Activated CD8-positive, alpha-beta T cell treated with anti-CD3 and anti-CD28 coated beads for 36 hours (primary cell): ENCODE measurements around the gene RNF138. TPM values are rescaled to one million over a fixed set of nuclear protein-coding genes. Genes with fewer than 3 reads are reported as not detected.

Experiments
- ATAC-seq: fragments of 200-7000 bp; cut with Tn5 transposase; one replicate; pipeline ENCODE4 v1.10.0; 2021; ENCODE audit warnings: mild to moderate bottlenecking, moderate library complexity
- CTCF ChIA-PET: fragments of 350-600 bp; sonication (Branson Sonifier 250); formaldehyde crosslinking; loops from one replicate; lab custom pipeline; 2021; ENCODE audit warnings: antibody characterized with exemption; lab: Charles Lee
- POLR2A ChIA-PET: fragments of 350-600 bp; sonication (Branson Sonifier 250); formaldehyde crosslinking; loops from one replicate; lab custom pipeline; 2021; ENCODE audit warnings: antibody characterized with exemption; lab: Charles Lee
- DNase-seq: peaks from one replicate; pipeline ENCODE4 v3.0.0-alpha.2; 2020
- H3K27ac Mint-ChIP-seq: one replicate; pipeline ENCODE4 v1.8.0; 2021; ENCODE audit warnings: mild to moderate bottlenecking, mixed read lengths
- H3K27me3 Mint-ChIP-seq: one replicate; pipeline ENCODE4 v1.8.0; 2021; ENCODE audit warnings: mixed read lengths
- H3K36me3 Mint-ChIP-seq: one replicate; pipeline ENCODE4 v1.8.0; 2021; ENCODE audit warnings: low read depth, mixed read lengths
- H3K4me1 Mint-ChIP-seq: one replicate; pipeline ENCODE4 v1.8.0; 2021; ENCODE audit warnings: low read depth, mixed read lengths
- H3K4me3 Mint-ChIP-seq: one replicate; pipeline ENCODE4 v1.8.0; 2021; ENCODE audit warnings: mild to moderate bottlenecking, moderate library complexity, mixed read lengths
- H3K9me3 Mint-ChIP-seq: one replicate; pipeline ENCODE4 v1.8.0; 2021; ENCODE audit warnings: mixed read lengths
- intact Hi-C: fragments of 100-400 bp; cut with micrococcal nuclease; formaldehyde crosslinking; loops from one replicate; pipeline ENCODE4 v1.10.0; 2022
- total RNA-seq, 2 experiments: library from RNA; stranded (reverse); gene quantifications; one replicate each; pipeline ENCODE4 v1.2.3, GENCODE V29; 2021
- TF ChIP-seq, protein P1 (sequence below): fragments of 200-600 bp; IDR thresholded peaks from one replicate; pipeline ENCODE4 v1.8.0; 2022; ENCODE audit warnings: antibody characterized with exemption, mild to moderate bottlenecking

The RNF138 gene
- total RNA-seq, 2 experiments from 2014 or later = 86.0 to 89.5 TPM

GRCh38 chr18:32072321-32072720 is 19.4 kb upstream of the RNF138 start:
- H3K27me3 Mint-ChIP-seq = no peaks in the 10 kb centered on the region
- H3K36me3 Mint-ChIP-seq = peaks cover 20% of the 10 kb centered on the region
- peak; percentile 73 for ATAC-seq
- TF ChIP-seq, protein P1, sequence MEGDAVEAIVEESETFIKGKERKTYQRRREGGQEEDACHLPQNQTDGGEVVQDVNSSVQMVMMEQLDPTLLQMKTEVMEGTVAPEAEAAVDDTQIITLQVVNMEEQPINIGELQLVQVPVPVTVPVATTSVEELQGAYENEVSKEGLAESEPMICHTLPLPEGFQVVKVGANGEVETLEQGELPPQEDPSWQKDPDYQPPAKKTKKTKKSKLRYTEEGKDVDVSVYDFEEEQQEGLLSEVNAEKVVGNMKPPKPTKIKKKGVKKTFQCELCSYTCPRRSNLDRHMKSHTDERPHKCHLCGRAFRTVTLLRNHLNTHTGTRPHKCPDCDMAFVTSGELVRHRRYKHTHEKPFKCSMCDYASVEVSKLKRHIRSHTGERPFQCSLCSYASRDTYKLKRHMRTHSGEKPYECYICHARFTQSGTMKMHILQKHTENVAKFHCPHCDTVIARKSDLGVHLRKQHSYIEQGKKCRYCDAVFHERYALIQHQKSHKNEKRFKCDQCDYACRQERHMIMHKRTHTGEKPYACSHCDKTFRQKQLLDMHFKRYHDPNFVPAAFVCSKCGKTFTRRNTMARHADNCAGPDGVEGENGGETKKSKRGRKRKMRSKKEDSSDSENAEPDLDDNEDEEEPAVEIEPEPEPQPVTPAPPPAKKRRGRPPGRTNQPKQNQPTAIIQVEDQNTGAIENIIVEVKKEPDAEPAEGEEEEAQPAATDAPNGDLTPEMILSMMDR = peak; percentile 66
- ChIA-PET CTCF (interaction anchor here (0.7 to 2.2 kb wide), 24 partner anchors 9 to 252 kb away, joined by 3 to 31 read pairs (median 7); partner anchors contain the start of genes RNF125, RNF138 and TRAPPC8), POLR2A (interaction anchor here (0.6 to 2.5 kb wide), 5 partner anchors 11 to 53 kb away, joined by 3 to 10 read pairs (median 3); partner anchors contain the start of gene RNF125)
- no peak overlapping the region for H3K4me3 Mint-ChIP-seq
- peaks cover 21% of the 10 kb centered on the region for H3K4me1 Mint-ChIP-seq
- intact Hi-C loops = no loop called here
- H3K27ac Mint-ChIP-seq = no peak overlapping the region
- peak; percentile 22 for DNase-seq
- H3K9me3 Mint-ChIP-seq = no peaks in the 10 kb centered on the region

- H3K27ac Mint-ChIP-seq = peak overlapping the region; percentile 71
- DNase-seq (no peak), ATAC-seq (peak; percentile 70)
- POLR2A ChIA-PET = interaction anchor here (1.0 to 1.2 kb wide), 2 partner anchors 11 to 55 kb away, joined by 3 to 7 read pairs; partner anchors contain the start of gene RNF125
- TF ChIP-seq, protein P1 = no peak
- CTCF ChIA-PET = interaction anchor here (0.9 to 1.3 kb wide), 3 partner anchors 10 to 56 kb away, joined by 3 to 4 read pairs (median 3); partner anchors contain the start of gene RNF125
- no peak overlapping the region for H3K4me3 Mint-ChIP-seq
- no peaks in the 10 kb centered on the region for H3K27me3 Mint-ChIP-seq
- no peaks in the 10 kb centered on the region for H3K9me3 Mint-ChIP-seq
- intact Hi-C loops = no loop called here
- H3K4me1 Mint-ChIP-seq = peaks cover 21% of the 10 kb centered on the region
- H3K36me3 Mint-ChIP-seq = peaks cover 16% of the 10 kb centered on the region
Measured at GRCh38 chr18:32074206-32074605, 17.5 kb upstream of the RNF138 start.

- Mint-ChIP-seq H3K27me3 (no peaks in the 10 kb centered on the region), H3K4me1 (peaks cover 14% of the 10 kb centered on the region), H3K9me3 (no peaks in the 10 kb centered on the region), H3K4me3 (no peak overlapping the region), H3K36me3 (peaks cover 18% of the 10 kb centered on the region), H3K27ac (no peak overlapping the region)
- ATAC-seq = no peak
- ChIA-PET CTCF (no interaction called here), POLR2A (interaction anchor here (0.7 kb wide), 1 partner anchor 10 kb away, joined by 3 read pairs; no protein-coding TSS in a partner anchor)
- intact Hi-C loops = no loop called here
- TF ChIP-seq, protein P1 = no peak
- no peak for DNase-seq
Measured at GRCh38 chr18:32078845-32079244, 12.8 kb upstream of the RNF138 start.

DNA sequence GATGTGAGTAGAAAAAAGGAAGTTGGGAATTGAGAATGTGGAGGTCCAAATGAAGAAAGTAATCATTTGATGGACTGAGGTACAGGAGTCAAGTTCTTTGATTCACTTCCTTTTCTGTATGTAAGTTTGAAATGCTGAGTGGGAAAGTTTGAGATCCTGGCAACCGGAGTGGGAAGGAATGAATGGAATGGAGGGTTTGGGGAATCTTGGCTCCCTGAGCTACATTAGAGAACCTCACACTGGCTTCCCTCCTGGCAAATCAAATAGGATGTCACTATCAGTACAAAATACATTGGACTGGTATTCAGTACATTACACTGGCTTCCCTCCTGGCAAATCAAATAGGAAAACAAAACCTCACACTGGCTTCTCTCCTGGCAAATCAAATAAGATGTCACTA is 9.8 kb upstream of the RNF138 start:
- intact Hi-C loops = no loop called here
- Mint-ChIP-seq H3K27me3 (peaks cover 1% of the 10 kb centered on the region), H3K4me3 (no peak overlapping the region), H3K36me3 (peaks cover 6% of the 10 kb centered on the region), H3K27ac (no peak overlapping the region), H3K4me1 (peaks cover 18% of the 10 kb centered on the region), H3K9me3 (no peaks in the 10 kb centered on the region)
- ATAC-seq (no peak), DNase-seq (no peak)
- ChIA-PET POLR2A (no interaction called here), CTCF (interaction anchor here (1.6 kb wide), 1 partner anchor 9 kb away, joined by 5 read pairs; no protein-coding TSS in a partner anchor)
- TF ChIP-seq, protein P1 = no peak

GRCh38 chr18:32083781-32084180 is 7.9 kb upstream of the RNF138 start:
- TF ChIP-seq, protein P1 = no peak
- intact Hi-C loops = no loop called here
- H3K36me3 Mint-ChIP-seq = peaks cover 6% of the 10 kb centered on the region
- peaks cover 27% of the 10 kb centered on the region for H3K4me1 Mint-ChIP-seq
- no peak for ATAC-seq
- H3K4me3 Mint-ChIP-seq = no peak overlapping the region
- CTCF ChIA-PET = interaction anchor here (0.7 to 5.4 kb wide), 3 partner anchors 12 to 65 kb away, joined by 4 to 29 read pairs (median 15); partner anchors contain the start of gene RNF125
- POLR2A ChIA-PET = interaction anchor here (1.1 to 2.1 kb wide), 3 partner anchors 9 to 12 kb away, joined by 3 to 9 read pairs (median 5); no protein-coding TSS in a partner anchor
- no peak for DNase-seq
- H3K27me3 Mint-ChIP-seq = peaks cover 1% of the 10 kb centered on the region
- H3K27ac Mint-ChIP-seq = peak overlapping the region; percentile 54
- no peaks in the 10 kb centered on the region for H3K9me3 Mint-ChIP-seq
